ENCODE results near the gene C9orf57.

DNA sequence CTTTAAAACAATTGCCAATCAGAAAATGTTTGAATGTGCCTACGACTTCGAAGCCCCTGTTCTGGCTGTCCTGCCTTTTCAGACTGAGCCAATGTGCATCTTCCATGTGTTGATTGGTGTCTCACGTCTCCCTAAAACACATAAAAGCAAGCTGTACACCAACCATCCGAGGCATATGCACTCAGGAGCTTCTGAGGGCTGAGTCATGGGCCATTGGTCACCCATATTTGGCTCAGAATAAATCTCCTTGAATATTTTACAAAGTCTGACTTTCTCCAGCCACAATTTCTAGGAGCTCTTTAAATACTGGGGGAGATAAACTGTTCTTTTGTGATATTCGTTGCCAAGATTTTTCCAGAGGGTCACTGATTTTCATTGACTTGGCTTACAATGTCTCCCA lies 53.9 kb downstream of the C9orf57 start:
- TF ChIP-seq, protein P1, sequence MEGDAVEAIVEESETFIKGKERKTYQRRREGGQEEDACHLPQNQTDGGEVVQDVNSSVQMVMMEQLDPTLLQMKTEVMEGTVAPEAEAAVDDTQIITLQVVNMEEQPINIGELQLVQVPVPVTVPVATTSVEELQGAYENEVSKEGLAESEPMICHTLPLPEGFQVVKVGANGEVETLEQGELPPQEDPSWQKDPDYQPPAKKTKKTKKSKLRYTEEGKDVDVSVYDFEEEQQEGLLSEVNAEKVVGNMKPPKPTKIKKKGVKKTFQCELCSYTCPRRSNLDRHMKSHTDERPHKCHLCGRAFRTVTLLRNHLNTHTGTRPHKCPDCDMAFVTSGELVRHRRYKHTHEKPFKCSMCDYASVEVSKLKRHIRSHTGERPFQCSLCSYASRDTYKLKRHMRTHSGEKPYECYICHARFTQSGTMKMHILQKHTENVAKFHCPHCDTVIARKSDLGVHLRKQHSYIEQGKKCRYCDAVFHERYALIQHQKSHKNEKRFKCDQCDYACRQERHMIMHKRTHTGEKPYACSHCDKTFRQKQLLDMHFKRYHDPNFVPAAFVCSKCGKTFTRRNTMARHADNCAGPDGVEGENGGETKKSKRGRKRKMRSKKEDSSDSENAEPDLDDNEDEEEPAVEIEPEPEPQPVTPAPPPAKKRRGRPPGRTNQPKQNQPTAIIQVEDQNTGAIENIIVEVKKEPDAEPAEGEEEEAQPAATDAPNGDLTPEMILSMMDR (IDR thresholded peaks at IDR 0.05), result no peak
- no peak for TF ChIP-seq POLR2A (IDR thresholded peaks at IDR 0.05)
- TF ChIP-seq POLR2AphosphoS5 (IDR thresholded peaks at IDR 0.05), result no peak
- TF ChIP-seq EP300 (IDR thresholded peaks at IDR 0.05), result no peak

All from sigmoid colon (tissue), 4 donors.